SKM-1 (cell line): ENCODE results near the gene CNOT8.
"Not testable (repeated sequence)": the region's sequence is repeated elsewhere in the genome, so short reads cannot be mapped to it uniquely, and the experiment has no call there.

ENCODE experiments used
- DNase-seq: peaks from one replicate; lab custom pipeline; 2025; ENCODE audit not compliant: unreplicated experiment; lab: John Stamatoyannopoulos, UW

CNOT8 gene

DNA sequence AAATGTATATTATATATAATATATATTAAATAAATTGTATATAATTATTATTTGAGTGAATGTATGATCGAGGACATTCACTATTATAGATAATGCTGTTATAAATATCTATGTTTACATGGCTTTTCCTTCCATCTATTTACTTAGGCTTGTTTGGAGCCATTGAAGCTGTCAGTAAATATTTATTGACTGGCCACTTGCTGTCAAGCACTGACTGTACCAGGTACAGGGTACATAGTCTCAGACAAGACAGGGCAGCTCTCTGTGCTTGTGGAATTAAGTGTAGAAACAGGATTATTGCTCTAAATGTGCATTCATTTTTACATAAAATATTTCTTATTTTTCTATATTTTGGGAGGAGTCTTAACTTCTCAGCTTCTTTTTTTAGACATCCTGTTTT lies 24.4 kb upstream of the CNOT8 start:
- no peak for DNase-seq

DNA sequence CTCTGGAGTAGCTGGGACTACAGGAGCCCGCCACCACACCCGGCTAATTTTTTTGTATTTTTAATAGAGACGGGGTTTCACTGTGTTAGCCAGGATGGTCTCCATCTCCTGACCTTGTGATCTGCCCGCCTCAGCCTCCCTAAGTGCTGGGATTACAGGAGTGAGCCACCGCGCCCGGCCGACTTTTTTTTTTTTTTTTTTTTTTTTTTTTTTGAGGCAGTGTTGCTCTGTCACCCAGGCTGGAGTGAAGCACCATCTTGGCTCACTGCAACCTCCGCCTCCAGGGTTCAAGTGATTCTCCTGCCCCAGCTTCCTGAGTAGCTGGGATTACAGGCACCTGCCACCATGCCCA lies 22.8 kb upstream of the CNOT8 start:
- not testable (repeated sequence) for DNase-seq

GRCh38 chr5:154836225-154836624 lies 22.2 kb upstream of the CNOT8 start:
- DNase-seq = no peak

DNA sequence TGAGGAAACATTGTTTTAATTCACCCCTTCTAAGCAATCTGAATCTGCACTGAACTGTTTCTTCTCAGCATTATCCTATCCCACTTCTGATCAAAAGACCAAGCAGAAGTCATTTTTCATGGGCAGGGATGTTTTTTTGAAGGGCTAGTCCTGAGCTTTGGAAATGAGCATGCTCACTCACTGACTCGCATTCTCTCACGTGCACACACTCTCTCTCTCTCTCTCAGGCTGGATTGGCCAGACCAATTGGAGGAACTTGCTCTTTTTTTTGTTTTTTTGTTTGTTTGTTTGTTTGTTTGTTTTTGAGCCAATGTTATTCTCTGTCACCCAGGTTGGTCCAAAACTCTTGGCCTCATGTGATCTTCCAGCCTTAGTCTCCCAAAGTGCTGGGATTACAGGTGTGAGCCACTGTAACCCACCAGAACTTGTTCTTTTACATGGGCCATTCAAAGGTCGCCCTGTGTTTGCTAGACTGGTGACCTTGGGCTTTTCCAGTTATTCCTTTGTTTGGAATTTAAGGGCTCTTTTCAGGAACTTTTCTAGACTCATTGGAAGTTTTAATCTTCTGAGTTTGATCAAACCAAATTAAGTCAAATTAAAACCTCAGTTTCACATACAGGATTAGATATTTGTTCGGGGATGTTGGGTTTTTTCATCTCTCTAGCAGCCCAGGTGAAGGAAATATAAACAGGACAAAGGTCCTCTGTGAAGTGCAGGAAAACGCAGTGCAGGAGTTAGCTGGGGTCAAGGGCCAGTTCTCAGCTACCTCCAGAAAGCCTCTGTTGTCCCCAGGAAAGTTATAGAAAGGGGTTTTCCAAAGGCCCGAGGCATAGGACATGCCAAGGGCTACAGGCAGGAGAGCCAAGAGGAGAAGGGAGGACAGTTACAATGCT lies 21.2 kb upstream of the CNOT8 start:
- no peak for DNase-seq

DNA sequence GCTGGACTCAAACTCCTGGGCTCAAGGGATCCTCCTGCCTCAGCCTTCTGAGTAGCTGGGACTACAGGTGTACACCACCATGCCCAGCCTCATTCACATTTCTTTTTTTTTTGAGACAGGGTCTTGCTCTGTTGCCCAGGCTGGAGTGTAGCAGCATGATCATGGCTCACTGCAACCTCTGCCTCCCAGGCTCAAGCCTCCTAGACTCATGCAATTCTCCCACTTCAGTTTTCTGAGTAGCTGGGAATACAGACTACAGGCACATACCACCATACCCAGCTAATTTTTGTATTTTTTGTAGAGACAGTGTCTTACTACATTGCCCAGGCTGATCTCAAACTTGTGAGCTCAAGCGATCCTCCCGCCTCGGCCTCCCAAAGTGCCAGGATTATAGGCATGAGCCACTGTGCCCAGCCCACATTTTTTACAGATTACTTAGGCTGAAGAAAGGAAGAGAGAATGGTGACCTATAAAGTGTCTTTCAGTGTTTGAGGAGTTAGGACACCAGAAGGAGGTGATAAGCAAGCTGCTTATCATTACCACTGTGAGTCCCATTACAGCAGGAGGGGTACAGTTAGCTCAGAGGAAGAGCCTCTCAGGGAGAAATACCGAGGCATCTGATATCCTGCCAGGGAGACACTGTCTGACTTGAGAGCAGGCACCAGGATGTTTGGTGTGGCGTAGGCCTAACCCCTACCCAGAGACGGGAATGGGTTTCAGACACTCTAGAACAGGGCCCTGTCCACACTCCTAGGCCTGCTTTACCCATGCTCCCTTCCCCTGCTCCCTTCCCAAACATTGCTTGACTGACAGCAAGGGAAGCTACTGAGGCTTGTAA lies 17.8 kb upstream of the CNOT8 start:
- no peak for DNase-seq

GRCh38 chr5:154841273-154841661 lies 17.2 kb upstream of the CNOT8 start:
- no peak for DNase-seq

- no peak for DNase-seq
Observed at GRCh38 chr5:154842689-154843530, 15.5 kb upstream of the CNOT8 start.

- DNase-seq = no peak
Observed at GRCh38 chr5:154844809-154845208, 13.6 kb upstream of the CNOT8 start.

- no peak for DNase-seq
Observed at GRCh38 chr5:154849264-154849785, 9.1 kb upstream of the CNOT8 start.

- DNase-seq = no peak
Observed at GRCh38 chr5:154849791-154850201, 8.6 kb upstream of the CNOT8 start.

DNA sequence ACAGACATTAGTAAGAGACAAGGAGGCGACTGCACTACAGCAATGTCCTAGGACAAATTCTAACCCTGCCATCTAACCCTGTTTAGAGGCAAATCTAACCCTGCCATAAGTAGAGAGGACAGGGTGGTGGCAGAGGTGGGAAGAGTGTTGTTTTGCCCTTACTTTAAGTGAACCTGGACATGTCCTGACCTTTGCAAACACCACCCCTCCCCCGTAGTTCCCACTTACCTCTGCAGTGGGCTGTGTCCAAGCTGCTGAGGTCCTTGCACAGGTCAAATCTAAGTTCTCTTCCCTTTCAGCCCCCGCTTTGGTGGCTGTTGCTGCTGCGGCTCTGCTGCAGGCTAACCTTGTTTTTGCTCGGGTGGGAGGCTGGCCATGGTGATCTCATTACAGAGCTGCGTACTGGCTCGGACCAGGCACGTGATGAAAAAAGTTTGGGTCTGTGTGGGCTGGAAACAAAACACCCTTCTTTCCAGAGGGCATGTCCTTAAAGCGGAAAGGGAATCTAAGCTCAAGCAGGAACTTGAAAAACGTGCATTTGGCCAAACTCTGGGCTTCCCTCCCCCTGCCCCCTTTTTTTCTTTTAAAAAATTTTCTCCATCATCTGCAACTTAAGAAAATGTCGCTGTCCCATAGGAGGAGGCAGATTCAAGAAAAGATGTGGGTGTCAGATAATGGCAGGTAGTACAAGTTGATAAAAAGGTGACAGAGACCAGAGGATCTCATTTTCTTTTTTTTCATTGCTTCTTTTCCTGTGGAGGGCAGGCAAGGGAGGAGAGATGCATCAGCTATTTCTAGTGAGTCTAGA lies 8.0 kb upstream of the CNOT8 start, which contains the start of gene FAXDC2:
Gene FAXDC2 (minus strand): TSS at position 349 of the 808 bp plus-strand sequence. CDS start 12,425 bp downstream, outside the sequence.
- DNase-seq = no peak

DNA sequence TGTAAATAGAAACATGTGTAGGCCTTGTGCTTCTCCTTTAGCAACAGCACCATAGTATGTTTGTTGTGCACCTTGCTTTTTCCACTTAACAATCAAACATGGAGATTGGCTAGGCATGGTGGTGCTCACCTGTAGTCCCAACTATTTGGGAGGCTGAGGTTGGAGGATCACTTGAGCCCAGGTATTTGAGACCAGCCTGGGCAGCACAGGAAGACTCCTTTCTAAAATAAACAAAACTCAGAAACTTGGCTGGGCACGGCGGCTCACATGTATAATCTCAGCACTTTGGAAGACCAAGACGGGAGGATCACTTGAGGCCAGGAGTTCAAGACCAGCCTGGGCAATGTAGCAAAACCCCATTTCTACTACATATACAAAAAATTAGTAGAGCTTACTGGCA lies 7.1 kb upstream of the CNOT8 start:
- DNase-seq = no peak

GRCh38 chr5:154857530-154858296 lies 714 bp upstream of the CNOT8 start:
- DNase-seq = peak; percentile 96

GRCh38 chr5:154858972-154859871 lies 795 bp downstream of the CNOT8 start:
- DNase-seq = peak; percentile 57

DNA sequence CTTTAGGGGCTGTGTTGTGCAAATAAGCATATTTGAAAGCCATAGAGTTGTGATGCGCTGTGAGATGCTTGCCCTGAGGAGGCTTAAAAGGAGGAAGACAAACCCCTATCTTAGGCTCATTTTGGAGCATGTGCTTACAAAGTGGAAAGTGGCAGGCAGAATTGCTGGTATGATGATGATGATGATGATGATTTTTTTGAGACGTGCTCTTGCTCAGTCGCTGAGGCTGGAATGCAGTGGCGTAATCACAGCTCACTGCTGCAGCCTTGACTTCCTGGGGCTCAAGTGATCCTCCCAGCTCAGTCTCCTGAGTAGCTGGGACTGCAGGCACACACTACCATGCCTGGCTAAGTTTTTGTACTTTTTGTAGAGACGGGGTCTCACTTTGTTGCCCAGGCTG lies 1.7 kb downstream of the CNOT8 start:
- DNase-seq = peak; percentile 16

DNA sequence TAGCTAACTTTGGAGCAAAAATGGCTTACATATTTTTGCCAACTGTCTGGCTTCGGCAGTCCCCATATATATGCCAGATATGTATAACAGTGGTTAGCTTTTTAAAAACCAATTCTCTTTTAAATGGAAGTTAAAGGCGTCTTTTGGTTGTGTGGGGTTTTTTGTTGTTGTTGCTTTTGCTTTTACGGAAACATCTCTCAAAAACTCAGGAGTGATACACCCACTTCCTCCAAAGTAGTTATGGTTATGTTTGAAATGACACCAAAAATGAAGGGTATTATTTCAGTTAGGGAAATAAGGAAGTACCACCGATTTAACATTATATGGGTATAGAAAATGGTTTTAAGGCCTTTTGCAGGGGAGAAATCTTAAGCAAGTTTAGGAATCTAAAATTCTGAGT lies 2.3 kb downstream of the CNOT8 start:
- DNase-seq = no peak

GRCh38 chr5:154861946-154862345 lies 3.5 kb downstream of the CNOT8 start:
- DNase-seq = no peak

- no peak for DNase-seq
Observed at GRCh38 chr5:154862766-154863165, 4.3 kb downstream of the CNOT8 start.
